H9 (cell line): ENCODE measurements around the gene BRICD5. TPM values are rescaled to one million over a fixed set of nuclear protein-coding genes. Genes with fewer than 3 reads are reported as not detected.

Source experiments
- DNase-seq: peaks from one replicate; pipeline ENCODE4 v3.0.0-alpha.2; 2017
- H2AFZ ChIP-seq: one replicate; pipeline ENCODE4 v1.6.1; 2013; ENCODE audit warnings: mild to moderate bottlenecking, low read length, control low read depth, moderate library complexity
- H2AK5ac ChIP-seq: 2 replicates; pipeline ENCODE4 v1.6.1; 2013; ENCODE audit warnings: low read length, control low read depth, mixed read lengths; ENCODE audit not compliant: insufficient read length
- H2BK120ac ChIP-seq: one replicate; pipeline ENCODE4 v1.6.1; 2013; ENCODE audit warnings: low read depth, mild to moderate bottlenecking, low read length, control low read depth, inconsistent platforms; ENCODE audit not compliant: poor library complexity, severe bottlenecking
- H2BK12ac ChIP-seq: 2 replicates; pipeline ENCODE4 v1.6.1; 2013; ENCODE audit warnings: low read length, control low read depth, mixed read lengths, low read depth; ENCODE audit not compliant: insufficient read length
- H2BK15ac ChIP-seq: 2 replicates; pipeline ENCODE4 v1.6.1; 2013; ENCODE audit warnings: low read depth, low read length, control low read depth
- H2BK20ac ChIP-seq: one replicate; pipeline ENCODE4 v1.6.1; 2013; ENCODE audit warnings: low read depth, mild to moderate bottlenecking, low read length, control low read depth, inconsistent platforms; ENCODE audit not compliant: poor library complexity, severe bottlenecking
- H2BK5ac ChIP-seq: 2 replicates; pipeline ENCODE4 v1.6.1; 2013; ENCODE audit warnings: low read length, control low read depth, mixed read lengths; ENCODE audit not compliant: insufficient read length
- H3K14ac ChIP-seq: 2 replicates; pipeline ENCODE4 v1.6.1; 2013; ENCODE audit warnings: low read length, control low read depth; ENCODE audit not compliant: insufficient read depth
- H3K18ac ChIP-seq: 2 replicates; pipeline ENCODE4 v1.6.1; 2013; ENCODE audit warnings: low read depth, mild to moderate bottlenecking, mixed read lengths, low read length, control low read depth; ENCODE audit not compliant: insufficient read length
- H3K23ac ChIP-seq: 2 replicates; pipeline ENCODE4 v1.6.1; 2013; ENCODE audit warnings: low read length, control low read depth, mixed read lengths, low read depth; ENCODE audit not compliant: insufficient read length
- H3K23me2 ChIP-seq: 2 replicates; pipeline ENCODE4 v1.6.1; 2013; ENCODE audit warnings: low read depth, mild to moderate bottlenecking, mixed read lengths, low read length, control low read depth; ENCODE audit not compliant: insufficient read length, poor library complexity, severe bottlenecking
- H3K27ac ChIP-seq: 2 replicates; pipeline ENCODE4 v1.5.1; 2013; ENCODE audit warnings: low read length, control low read depth, mixed read lengths, low read depth; ENCODE audit not compliant: insufficient read length
- H3K27me3 ChIP-seq: 2 replicates; pipeline ENCODE4 v1.6.1; 2013; ENCODE audit warnings: low read length, control low read depth, inconsistent platforms; ENCODE audit not compliant: insufficient read depth
- H3K4ac ChIP-seq: 2 replicates; pipeline ENCODE4 v1.6.1; 2013; ENCODE audit warnings: low read depth, mild to moderate bottlenecking, control low read depth, inconsistent platforms, low read length, moderate library complexity
- H3K4me1 ChIP-seq: 2 replicates; pipeline ENCODE4 v1.6.1; 2013; ENCODE audit warnings: low read length, control low read depth, inconsistent platforms; ENCODE audit not compliant: insufficient read depth
- H3K4me2 ChIP-seq: 2 replicates; pipeline ENCODE4 v1.6.1; 2013; ENCODE audit warnings: low read length, control low read depth, mixed read lengths; ENCODE audit not compliant: insufficient read length, insufficient read depth
- H3K56ac ChIP-seq: 2 replicates; pipeline ENCODE4 v1.6.1; 2013; ENCODE audit warnings: low read depth, mild to moderate bottlenecking, mixed read lengths, low read length, control low read depth; ENCODE audit not compliant: insufficient read length
- H3K79me1 ChIP-seq: 2 replicates; pipeline ENCODE4 v1.6.1; 2013; ENCODE audit warnings: low read depth, mild to moderate bottlenecking, moderate library complexity, low read length, control low read depth, inconsistent platforms; ENCODE audit not compliant: insufficient read depth, poor library complexity, severe bottlenecking
- H3K79me2 ChIP-seq: 2 replicates; pipeline ENCODE4 v1.6.1; 2013; ENCODE audit warnings: low read length, control low read depth, inconsistent platforms; ENCODE audit not compliant: insufficient read depth
- H3K9ac ChIP-seq: 2 replicates; pipeline ENCODE4 v1.6.1; 2013; ENCODE audit warnings: low read length, control low read depth, mixed read lengths; ENCODE audit not compliant: insufficient read length; ENCODE audit errors: extremely low read depth
- H3K9me3 ChIP-seq: one replicate; pipeline ENCODE4 v1.6.1; 2013; ENCODE audit warnings: low read depth, low read length, inconsistent platforms; ENCODE audit not compliant: control insufficient read depth
- H3T11ph ChIP-seq: one replicate; pipeline ENCODE4 v1.6.1; 2013; ENCODE audit warnings: mild to moderate bottlenecking, low read length, control low read depth, inconsistent platforms
- H4K20me1 ChIP-seq: one replicate; pipeline ENCODE4 v1.6.1; 2013; ENCODE audit not compliant: control insufficient read depth, insufficient read length, insufficient read depth
- H4K5ac ChIP-seq: 2 replicates; pipeline ENCODE4 v1.6.1; 2013; ENCODE audit warnings: low read depth, mild to moderate bottlenecking, mixed read lengths, low read length, control low read depth; ENCODE audit not compliant: insufficient read length
- H4K8ac ChIP-seq: replicated peaks from 2 replicates; pipeline ENCODE4 v1.6.1; 2013; ENCODE audit warnings: low read length, control low read depth, mixed read lengths, low read depth; ENCODE audit not compliant: insufficient read length
- H4K91ac ChIP-seq: 2 replicates; pipeline ENCODE4 v1.6.1; 2013; ENCODE audit warnings: low read depth, mild to moderate bottlenecking, moderate library complexity, mixed read lengths, low read length, control low read depth; ENCODE audit not compliant: insufficient read length
- H3K27ac Mint-ChIP-seq, 3 experiments: 2 replicates in 2 of 3; 3 replicates in 1 of 3; pipeline ENCODE4 v1.8.0; 2020 to 2021; ENCODE audit warnings: mixed read lengths in 3 of 3, mild to moderate bottlenecking in 1 of 3, moderate library complexity in 1 of 3
- H3K27me3 Mint-ChIP-seq: 2 replicates; pipeline ENCODE4 v1.8.0; 2021; ENCODE audit warnings: low read depth, mild to moderate bottlenecking, moderate library complexity, mixed read lengths
- H3K36me3 Mint-ChIP-seq, 3 experiments: 2 replicates in 2 of 3; 3 replicates in 1 of 3; pipeline ENCODE4 v1.8.0; 2020 to 2021; ENCODE audit warnings: low read depth in 3 of 3, mixed read lengths in 3 of 3; ENCODE audit not compliant: insufficient read depth in 1 of 3
- H3K4me1 Mint-ChIP-seq, 2 experiments: 2 replicates each; pipeline ENCODE4 v1.8.0; 2020; ENCODE audit warnings: mixed read lengths in 2 of 2
- H3K4me3 Mint-ChIP-seq, 2 experiments: 2 replicates in 1 of 2; 3 replicates in 1 of 2; pipeline ENCODE4 v1.8.0; 2020 to 2021; ENCODE audit warnings: mild to moderate bottlenecking in 2 of 2, mixed read lengths in 2 of 2, moderate library complexity in 1 of 2
- H3K9me3 Mint-ChIP-seq, 2 experiments: 2 replicates in 1 of 2; 3 replicates in 1 of 2; pipeline ENCODE4 v1.8.0; 2020; ENCODE audit warnings: mild to moderate bottlenecking in 2 of 2, mixed read lengths in 2 of 2, moderate library complexity in 1 of 2
- CTCF ChIP-seq: fragments of 200-600 bp; sonication (generic); conservative IDR thresholded peaks from 3 replicates; pipeline ENCODE4 v1.8.0; 2021; ENCODE audit warnings: antibody characterized with exemption, mild to moderate bottlenecking
- WGBS: extraction: QIAGEN DNeasy Blood & Tissue Kit; methylation state at CpG from one replicate; pipeline ENCODE4 v1.1.7; 2013; ENCODE audit warnings: missing lambda C conversion rate, low lambda C conversion rate, mixed read lengths; ENCODE audit not compliant: insufficient read length; ENCODE audit errors: extremely low coverage; 5-methylcytosine and 5-hydroxymethylcytosine counted together
- total RNA-seq: library from RNA; stranded (reverse); gene quantifications from 2 replicates; pipeline ENCODE4 v1.2.1, GENCODE V29; 2021

The BRICD5 gene
- total RNA-seq, 1 experiment from 2014 or later: 11.9 TPM

GRCh38 chr16:2226918-2227317, 16.3 kb upstream of the BRICD5 start:
- H2AFZ ChIP-seq: no peak overlapping the region
- no peak overlapping the region for H3K4ac ChIP-seq
- no peak overlapping the region for H4K5ac ChIP-seq
- H3K4me3 Mint-ChIP-seq: no peak overlapping the region
- H3K18ac ChIP-seq: no peak overlapping the region
- no peak overlapping the region for H2BK12ac ChIP-seq
- no peaks in the 10 kb centered on the region for H3K27me3 ChIP-seq
- H3K4me1 Mint-ChIP-seq: peaks cover 3% of the 10 kb centered on the region in 2 experiments; a peak in 1 of 4 replicates
- no peak overlapping the region for H4K8ac ChIP-seq
- H3K14ac ChIP-seq: no peak overlapping the region
- no peak for TF ChIP-seq CTCF
- no peak for DNase-seq
- H3K79me2 ChIP-seq: peaks cover 5% of the 10 kb centered on the region; the same call in 1 of the 2 replicates
- H3K79me1 ChIP-seq: no peaks in the 10 kb centered on the region
- H3K23me2 ChIP-seq: no peaks in the 10 kb centered on the region
- no peak overlapping the region for H2BK5ac ChIP-seq
- no peak overlapping the region for H2BK20ac ChIP-seq
- no peaks in the 10 kb centered on the region for H3K9me3 ChIP-seq
- H3K4me2 ChIP-seq: no peak overlapping the region
- no peak overlapping the region for H4K91ac ChIP-seq
- H3K56ac ChIP-seq: no peak overlapping the region
- no peak overlapping the region for H2AK5ac ChIP-seq
- no peaks in the 10 kb centered on the region for H3K27me3 Mint-ChIP-seq
- no CpG with 5 or more reads among the region's 6 CpGs for WGBS
- H3K9me3 Mint-ChIP-seq: no peaks in the 10 kb centered on the region
- H3K9ac ChIP-seq: no peak overlapping the region
- H3K27ac ChIP-seq: no peak overlapping the region
- H2BK120ac ChIP-seq: no peak overlapping the region
- H2BK15ac ChIP-seq: no peak overlapping the region
- H4K20me1 ChIP-seq: no peaks in the 10 kb centered on the region
- H3K27ac Mint-ChIP-seq: no peak overlapping the region
- no peak overlapping the region for H3T11ph ChIP-seq
- H3K36me3 Mint-ChIP-seq: peaks cover 0 to 17% (median 12%) of the 10 kb centered on the region in 3 experiments; a peak in 6 of 7 replicates
- H3K23ac ChIP-seq: no peak overlapping the region
- H3K4me1 ChIP-seq: no peaks in the 10 kb centered on the region
